HG02840 (cell line): ENCODE data around the gene SLC66A3.
"Not testable (repeated sequence)": the region's sequence is repeated elsewhere in the genome, so short reads cannot be mapped to it uniquely, and the experiment has no call there.

Experiments
- ATAC-seq: cut with Tn5 transposase; IDR thresholded peaks from one replicate; pipeline ENCODE4 v1.9.1; 2021; ENCODE audit warnings: mild to moderate bottlenecking, moderate library complexity, moderate number of reproducible peaks; ENCODE audit not compliant: unreplicated experiment, low FRiP score

The SLC66A3 gene

DNA sequence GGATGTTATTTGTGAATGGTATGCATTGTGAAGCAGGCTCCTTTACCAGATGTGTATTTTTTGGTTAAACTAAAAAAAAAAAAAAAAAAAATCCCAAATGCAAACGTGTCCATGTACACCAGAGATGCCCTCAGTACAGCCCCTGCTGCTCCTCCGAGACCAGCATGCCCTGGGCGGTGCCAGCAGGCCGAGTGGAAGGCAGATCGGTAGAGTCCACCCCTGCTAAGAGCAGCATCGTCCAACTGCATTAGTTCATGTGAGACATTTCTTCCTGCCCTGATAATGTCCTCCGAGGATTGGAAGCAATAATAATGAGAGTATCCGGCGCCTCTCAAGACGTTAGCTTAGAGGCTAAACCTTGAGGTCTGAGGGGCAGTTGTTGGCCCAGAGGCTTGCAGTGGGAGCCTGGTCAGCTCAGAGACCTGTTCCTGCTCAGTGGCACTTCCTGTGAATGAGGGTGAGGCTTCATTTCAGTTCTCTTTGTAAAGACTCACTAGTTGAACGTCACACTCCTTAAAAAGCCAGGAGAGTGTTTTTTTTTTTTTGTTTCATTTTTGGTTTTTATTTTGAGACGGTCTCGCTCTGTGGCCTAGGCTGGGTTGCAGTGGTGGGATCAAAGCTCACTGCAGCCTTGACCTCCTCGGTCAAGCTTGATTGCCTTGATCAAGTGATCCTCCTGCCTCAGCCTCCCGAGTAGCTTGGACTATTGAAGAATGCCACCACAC is 5.6 kb downstream of the SLC66A3 start:
- no peak for ATAC-seq

DNA sequence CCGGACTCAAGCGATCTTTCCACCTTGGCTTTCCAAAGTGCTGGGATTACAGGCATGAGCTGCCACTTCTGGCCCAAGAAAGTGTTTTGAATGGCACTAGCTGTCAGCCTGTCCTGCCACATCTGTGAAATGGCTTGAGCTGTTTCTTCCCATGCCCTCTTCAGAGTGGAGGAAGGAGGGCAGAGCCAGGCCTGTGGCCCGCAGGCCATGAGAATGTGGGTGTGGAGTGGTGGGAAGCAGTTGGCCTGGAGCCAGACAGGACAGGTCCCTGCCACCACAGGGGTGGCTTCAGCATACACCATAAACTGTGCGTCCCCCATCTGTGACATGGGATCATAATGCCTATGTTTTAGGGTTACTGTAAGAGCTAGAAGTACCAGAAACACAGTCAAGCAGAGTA is 6.5 kb downstream of the SLC66A3 start:
- no peak for ATAC-seq

DNA sequence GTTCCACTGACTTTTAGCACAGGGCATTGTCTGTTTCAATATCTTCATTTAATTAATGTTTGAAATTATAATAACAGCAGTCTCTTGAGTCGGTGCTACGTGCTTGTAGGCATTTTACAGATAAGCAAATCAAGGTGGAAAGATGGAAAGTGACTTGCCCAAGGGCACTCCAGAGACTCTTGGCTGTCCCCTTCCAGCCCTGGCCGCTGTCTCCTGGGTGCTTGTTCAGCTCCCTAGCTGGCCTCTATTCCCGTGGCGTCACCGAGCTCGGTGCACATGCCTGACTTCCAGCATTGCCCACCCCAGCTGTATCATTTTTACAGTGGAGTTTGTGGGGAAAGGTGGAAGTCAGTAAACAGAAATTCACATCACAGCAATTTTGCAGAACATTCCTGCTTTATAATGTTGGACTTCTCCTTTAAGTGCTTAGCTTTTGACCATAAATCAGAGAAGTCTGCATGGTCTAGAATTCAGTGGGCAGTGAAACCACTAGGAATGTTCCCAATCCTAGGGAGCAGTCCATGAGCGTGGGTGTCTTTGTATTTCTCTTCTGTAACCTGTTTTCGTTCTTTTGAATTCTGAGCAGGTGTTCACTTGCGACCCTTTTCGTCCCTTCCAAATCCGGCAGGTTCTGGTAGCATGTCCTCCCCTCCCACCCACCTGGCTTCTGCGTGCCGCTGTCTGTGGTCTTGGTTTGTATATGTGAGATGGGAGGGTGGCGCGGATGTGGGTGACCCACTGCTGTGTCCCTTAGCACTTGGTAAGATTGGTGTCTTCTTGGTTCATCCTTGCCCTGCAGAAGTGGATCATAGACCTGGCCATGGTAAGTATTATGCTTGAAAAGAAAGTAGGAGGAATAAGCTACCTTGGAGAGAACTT is 8.4 kb downstream of the SLC66A3 start:
- ATAC-seq: no peak

DNA sequence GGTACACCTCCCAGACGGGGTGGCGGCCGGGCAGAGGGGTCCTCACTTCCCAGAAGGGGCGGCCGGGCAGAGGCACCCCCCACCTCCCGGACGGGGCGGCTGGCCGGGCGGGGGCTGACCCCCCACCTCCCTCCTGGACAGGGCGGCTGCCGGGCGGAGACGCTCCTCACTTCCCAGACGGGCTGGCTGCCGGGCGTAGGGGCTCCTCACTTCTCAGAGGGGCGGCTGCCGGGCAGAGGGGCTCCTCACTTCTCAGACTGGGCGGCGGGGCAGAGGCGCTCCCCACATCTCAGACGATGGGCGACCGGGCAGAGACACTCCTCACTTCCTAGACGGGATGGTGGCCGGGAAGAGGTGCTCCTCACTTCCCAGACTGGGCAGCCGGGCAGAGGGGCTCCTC is 9.8 kb downstream of the SLC66A3 start:
- ATAC-seq: not testable (repeated sequence)

DNA sequence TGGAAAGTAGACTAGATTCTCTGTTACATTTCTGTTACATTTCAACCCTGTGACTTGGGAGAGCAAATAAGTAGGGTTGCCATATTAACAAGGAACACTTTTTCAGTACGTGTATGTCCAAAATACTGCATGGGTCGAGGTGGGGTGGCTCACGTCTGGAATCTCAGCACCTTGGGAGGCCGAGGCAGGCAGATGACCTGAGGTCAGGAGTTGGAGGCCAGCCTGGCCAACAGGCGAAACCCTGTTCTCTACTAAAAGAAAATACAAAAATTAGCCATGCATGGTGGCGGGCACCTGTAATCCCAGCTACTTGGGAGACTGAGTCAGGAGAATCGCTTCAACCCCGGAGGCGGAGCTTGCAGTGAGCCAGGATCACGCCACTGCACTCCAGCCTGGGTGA is 11.2 kb downstream of the SLC66A3 start:
- no peak for ATAC-seq

DNA sequence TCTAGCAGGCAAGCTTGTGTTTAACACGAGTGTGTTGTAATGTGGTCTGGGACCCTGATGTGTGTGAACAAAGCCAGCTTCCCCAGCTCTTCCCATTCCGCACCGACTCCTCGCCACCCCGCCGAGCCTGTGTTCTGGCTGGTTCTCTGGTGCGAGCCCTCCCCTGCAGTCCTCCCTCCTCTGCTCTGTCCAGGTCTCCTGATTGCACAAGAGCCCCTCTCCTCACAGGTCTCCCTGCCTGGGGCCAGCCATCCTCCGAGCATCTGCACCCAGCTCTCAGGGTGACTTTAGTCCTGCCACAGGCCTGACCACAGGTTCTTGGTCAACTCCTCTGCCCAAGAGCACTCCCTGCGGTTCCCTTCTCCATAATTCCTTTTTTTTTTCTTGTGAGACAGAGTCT is 13.2 kb downstream of the SLC66A3 start:
- no peak for ATAC-seq

DNA sequence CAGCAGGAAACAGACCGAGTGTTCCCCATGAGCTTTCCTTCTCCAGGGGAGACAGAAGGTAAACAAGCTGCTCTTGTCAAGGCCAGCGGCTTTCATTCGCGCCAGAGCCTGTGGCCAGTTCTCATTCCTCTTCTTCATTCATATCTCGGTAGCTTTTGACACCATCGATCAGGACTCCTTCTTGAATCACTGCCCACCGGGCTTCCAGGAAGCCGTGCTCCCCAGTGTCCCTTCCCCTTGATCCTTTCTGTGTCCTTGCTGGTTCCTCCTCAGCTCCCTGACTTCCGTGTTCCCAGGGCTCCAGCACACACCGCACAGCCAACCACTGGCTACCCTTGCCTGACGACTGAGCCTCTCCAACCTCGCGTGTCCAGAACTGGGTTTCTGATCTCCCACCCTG is 14.1 kb downstream of the SLC66A3 start:
- ATAC-seq: no peak

DNA sequence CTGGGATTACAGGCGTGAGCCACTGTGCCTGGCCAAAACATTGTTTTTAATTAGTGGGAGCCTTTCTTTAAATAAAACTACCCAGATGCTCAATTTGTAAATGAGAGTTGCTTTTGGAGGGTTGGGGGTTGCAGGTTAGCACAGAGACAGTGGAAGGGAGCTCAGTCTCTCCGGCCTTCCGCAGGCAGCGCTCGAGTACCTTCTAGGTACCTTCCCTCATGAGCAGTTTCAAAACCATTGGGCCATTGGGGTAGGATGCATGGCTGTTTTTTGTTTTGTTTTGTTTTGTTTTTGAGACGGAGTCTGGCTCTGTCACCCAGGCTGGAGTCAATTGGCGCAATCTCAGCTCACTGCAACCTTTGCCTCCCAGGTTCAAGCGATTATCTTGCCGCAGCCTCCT is 19.0 kb downstream of the SLC66A3 start:
- ATAC-seq: no peak

DNA sequence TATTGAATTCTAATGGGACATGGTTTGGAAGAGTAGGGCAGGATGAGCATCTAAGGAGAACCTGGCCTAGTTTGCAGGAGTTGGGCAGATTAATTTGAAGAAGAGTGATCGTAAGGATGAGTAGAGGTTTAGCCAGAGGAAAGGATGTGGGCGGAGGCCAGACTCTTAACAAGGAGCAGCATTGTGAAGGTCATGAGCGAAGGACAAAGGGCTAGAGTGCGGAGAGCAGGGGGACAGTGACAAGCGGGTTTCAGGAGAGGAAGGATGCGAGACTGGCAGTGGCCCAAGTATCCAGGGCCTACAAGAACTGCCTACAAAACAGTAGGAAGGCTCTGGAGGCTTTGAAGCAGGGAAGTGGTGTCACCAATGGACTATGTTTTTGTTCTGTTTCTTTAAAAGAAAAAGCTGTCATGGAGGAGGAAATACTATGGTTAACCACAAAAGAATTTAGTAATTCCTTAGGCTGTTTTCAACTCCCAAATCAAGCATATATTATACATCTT is 20.1 kb downstream of the SLC66A3 start:
- ATAC-seq: no peak

DNA sequence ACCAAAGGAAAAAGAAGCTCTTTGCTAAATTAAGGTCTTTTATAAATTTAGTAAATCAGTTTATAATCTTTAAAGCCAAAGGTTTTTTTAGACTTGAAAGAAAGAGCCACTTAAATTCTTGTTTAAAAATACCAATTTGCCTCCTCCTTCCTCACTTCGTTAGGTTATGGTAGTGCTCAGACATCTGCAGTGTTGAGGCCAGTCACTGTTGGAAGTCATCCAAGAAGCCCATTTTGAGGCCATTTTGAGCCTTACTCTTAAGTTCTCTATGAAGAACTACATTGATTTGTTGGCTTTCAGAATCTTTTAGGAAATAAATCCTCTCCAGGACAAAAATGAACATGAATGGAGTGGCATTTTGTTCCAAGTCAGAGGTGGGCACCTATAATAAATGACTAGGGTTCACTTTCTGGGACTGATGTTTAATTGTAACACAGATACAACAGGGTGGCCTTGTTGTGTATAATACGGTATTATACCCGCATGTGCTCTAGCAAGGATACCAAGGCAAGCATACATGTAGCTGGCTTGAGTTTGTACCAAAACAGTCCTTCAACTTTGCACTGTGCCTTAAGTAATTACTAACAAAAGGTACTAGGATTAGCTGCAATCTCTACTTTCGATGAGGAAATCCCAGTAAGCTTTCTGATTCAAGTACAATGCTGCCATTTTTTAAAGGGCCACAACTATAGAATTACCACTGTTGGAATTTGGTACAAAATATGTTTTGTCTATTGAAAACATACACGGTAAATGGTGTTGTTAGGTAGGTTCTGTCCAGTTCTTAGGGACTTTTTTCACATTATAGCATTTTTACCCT is 22.8 kb downstream of the SLC66A3 start:
- ATAC-seq: no peak

DNA sequence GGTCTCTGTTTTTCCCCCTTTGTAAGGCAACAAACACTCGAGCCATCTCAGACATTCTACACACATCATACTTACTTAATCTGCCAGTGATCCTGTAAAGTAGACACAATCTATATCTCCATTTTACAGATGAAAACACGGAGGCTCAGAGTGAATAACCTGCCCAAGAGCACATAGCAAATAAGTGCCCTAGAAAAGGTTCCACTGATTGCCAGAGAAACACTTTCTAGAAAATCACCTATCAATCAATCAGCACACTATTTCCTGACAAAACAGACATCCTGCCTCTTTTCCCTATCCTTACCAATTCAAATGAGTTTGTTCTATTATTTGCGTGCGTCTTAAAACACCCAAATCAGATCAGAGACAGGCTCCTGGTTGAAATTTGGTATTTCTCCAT is 23.9 kb downstream of the SLC66A3 start:
- no peak for ATAC-seq

DNA sequence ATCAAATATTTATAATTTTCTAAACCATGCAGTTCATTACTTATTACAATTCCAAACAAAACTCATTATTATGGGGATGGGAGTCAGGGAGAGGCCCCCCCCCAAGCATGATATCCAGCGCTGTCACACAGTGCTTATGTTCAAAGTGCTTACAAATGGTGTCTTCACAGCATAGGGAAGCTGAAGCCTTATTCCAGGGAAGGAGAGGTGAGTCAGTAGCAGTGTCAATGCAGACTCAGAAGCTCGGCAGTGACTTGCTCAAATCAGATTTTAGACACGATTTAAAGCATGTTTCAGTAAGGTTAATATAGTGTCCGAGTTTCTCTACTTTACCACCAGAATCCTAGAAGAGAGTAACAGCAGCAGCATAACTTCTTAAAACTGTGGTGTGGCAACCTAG is 24.6 kb downstream of the SLC66A3 start:
- ATAC-seq: no peak

DNA sequence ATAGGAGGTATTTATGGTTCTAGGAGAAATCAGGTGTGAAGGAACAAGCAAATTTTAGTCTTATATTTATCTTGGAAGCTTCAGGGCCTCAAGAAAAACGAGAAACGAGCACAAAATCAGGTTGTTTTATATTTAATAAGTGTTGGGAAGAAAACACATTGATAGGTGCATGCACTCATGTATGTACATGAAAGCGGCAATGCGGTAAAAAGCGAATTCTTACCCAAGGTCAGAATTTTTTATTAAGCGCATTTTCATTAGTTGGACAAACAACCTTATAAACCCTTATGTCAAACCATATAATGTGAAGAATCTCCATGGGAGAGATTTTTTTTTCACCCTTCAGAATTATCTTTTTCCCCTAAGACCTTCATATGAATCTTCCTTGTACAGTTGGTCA is 25.4 kb downstream of the SLC66A3 start:
- no peak for ATAC-seq

DNA sequence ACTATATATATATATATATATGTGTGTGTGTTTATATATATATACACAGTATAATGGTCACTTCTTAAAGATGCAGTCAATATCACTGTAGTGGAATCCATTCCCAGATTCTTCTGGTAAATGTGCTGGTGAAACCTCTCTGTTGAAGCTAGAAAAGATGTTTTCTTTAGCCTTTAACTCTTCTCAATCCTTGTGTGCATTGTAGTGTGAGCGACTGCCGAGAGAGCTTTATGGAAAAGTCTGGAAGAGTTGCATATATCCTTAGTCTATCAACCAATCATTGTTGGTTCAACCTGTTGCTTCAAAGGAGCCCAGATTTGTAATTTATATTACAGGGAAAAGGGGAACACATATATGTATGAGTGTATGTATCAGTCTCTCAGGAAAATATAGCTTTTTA is 27.7 kb downstream of the SLC66A3 start:
- ATAC-seq: no peak

DNA sequence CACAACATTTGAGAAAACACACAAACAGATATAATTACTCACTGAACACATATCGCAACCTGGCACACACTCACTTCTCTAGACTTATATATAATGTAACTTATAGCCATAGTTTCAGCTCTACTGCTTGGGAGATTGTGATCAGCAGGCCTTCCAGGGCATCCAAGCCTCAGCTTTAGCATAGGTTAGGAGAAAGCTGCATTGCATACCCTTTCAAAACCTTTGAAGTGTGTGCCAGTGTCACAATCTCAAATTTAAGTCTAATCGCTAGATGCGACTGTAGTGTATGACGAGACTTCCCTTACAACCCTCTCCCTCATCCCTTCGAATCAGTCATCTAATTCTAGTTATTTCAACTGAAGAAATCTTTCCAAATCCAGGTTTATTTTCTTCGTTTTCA is 30.9 kb downstream of the SLC66A3 start:
- ATAC-seq: no peak

DNA sequence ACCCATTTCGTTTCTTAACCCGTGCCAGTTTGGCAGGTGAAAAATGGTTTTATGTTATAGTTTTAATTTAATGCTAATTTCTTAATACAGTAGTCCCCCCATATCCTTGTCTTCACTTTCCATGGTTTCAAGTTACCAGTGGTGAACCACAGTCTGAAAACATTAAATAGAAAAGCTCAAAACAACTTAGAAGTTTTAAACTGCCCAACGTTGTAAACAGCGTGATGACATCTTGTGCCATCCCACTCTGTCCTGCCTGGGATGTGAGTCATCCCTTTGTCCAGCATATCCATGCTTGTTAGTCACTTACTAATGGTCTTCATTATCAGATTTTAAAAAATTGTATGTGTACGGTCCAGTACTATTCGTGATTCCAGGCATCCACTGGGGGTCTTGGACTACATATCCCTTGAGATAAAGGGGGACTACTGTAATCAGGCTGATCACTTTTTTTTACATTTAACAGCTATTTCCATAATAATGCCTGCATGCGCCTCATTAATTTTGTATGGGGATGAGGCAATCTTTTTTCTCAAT is 31.9 kb downstream of the SLC66A3 start:
- no peak for ATAC-seq

DNA sequence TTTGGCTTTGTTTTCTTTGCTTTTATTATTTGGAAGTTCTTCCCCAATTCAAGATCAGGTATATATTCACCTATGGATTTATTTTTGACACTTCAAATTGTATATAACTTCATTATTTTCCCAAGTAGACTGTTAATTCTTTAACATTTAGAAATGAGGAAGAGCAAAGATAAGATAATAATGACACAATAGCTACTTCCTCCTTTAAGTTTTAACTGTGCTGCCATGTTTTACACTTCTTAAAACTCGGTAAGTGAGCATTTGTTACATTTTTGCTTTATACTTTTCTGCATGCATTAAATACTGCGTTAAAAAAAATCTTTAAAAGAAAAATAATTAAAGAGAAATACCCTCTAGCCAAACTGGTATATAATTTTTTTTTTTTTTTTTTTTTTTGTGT is 32.5 kb downstream of the SLC66A3 start:
- no peak for ATAC-seq

DNA sequence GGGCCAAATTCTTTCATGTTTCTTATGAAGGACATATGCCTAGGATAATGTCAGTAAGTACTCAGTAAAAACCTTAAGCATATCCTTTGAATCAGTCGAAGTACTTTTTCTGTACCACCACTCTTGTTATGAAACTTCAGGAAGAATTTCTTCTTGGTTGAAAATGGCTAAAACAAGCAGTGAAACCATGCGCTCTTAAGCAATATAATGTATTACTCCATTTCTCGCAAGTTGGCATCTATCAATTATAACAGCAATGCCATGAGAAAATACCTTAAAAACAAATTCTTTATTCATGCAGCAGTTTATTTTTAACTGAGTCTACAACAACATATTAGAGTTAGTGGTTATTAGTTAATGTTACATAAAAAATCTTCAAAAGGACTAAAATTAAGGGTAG is 41.0 kb downstream of the SLC66A3 start:
- ATAC-seq: no peak

DNA sequence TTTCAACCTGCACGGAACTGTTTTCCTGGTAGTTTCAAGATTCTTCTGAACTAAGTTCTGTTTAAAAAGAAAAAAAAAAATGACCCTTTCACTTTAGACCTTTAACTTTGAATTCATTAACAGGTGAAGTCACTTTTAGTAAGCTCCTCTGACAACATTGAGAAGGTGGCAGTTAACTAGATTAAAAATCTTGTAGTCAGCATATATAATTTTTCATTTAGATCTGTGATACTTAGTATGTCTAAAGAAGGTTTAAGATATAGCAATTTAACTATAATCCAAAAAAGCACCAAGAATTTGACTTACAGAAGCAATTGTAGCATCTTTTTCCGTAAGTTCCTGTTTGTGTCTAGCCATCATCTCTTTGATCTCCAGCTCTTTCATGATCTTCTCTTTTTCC is 45.4 kb downstream of the SLC66A3 start:
- ATAC-seq: no peak

DNA sequence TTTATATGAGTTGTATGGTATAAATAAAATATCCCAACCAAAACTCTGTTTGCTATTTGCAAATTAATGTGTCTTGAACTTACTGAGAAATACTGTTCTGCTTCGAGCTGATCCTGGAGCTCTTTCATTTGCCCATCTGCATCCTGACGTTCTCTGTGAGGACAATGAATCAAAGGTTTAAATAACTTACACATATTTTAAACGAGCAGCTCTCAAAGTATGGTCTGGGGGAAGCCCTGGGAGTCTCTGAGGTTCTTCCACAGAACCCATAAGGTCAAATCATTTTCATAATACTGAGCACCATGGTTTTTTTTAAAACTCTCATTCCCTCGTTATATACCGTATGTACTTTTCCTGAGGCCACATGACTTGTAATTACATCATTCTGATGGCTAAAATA is 46.7 kb downstream of the SLC66A3 start:
- no peak for ATAC-seq

DNA sequence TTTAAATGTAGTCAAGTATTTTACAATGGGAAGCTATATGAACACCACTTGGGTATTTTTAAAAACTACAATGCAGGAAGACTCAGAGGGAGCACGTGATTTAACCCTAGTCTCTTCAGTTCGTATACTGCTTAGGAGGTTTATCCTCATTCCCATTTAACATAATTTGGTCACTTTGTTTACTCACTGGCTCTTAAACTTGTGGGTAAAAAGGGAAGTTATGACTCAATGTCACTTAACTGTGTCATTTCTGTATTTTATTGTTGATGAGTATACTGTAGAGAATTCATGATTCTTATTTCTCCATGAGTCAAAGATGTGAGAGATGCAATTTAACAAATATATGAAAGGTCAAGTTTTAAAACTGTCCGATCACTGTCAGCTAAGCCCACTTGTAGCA is 48.2 kb downstream of the SLC66A3 start:
- no peak for ATAC-seq
